Measurements from ENCODE around the gene CAB39.

GRCh38 chr2:230682546-230682945, 30.1 kb upstream of the CAB39 start:
- TF ChIP-seq CTCF (conservative IDR thresholded peaks at IDR 0.05 in 1 of 2, IDR thresholded peaks at IDR 0.05 in 1 of 2; ENCODE audit: low read depth in 1 of 2, low read length in 2 of 2): no peak
- no peak for TF ChIP-seq EZH2 (IDR thresholded peaks at IDR 0.05; ENCODE audit: low read length, missing control alignments)

All from fibroblast of lung (primary cell).